AG04450 (cell line): ENCODE measurements around the gene TMBIM6. TPM values are rescaled to one million over a fixed set of nuclear protein-coding genes. Genes with fewer than 3 reads are reported as not detected.
"Not testable (repeated sequence)": the region's sequence is repeated elsewhere in the genome, so short reads cannot be mapped to it uniquely, and the experiment has no call there.

ENCODE experiments used
- CTCF ChIA-PET: fragments of 300-600, 350-600 bp; formaldehyde crosslinking; extraction: SDS; loops from one replicate; lab custom pipeline; 2022; ENCODE audit warnings: antibody characterized with exemption, inconsistent platforms; lab: Charles Lee
- POLR2A ChIA-PET: fragments of 350-600 bp; formaldehyde crosslinking; extraction: SDS; loops from one replicate; lab custom pipeline; 2021; ENCODE audit warnings: antibody characterized with exemption, inconsistent platforms; lab: Yijun Ruan, JAX
- DNase-seq: peaks from one replicate; pipeline ENCODE4 v3.0.0-alpha.2; 2011; ENCODE audit warnings: low read depth, low spot score
- H3K27ac ChIP-seq: one replicate; pipeline ENCODE4 v1.5.1; 2012; ENCODE audit warnings: low read depth, low read length, control low read depth
- H3K27me3 ChIP-seq: one replicate; pipeline ENCODE4 v1.6.0; 2012; ENCODE audit warnings: low read length; ENCODE audit not compliant: control insufficient read depth, insufficient read depth
- H3K4me3 ChIP-seq: 2 replicates; pipeline ENCODE4 v1.5.1; 2011; ENCODE audit warnings: mild to moderate bottlenecking, low read depth, low read length, control low read depth
- H3K9me3 ChIP-seq: 2 replicates; pipeline ENCODE4 v1.5.1; 2012; ENCODE audit warnings: low read length; ENCODE audit not compliant: control insufficient read depth, insufficient read depth
- polyA plus RNA-seq: library from polyadenylated mRNA; depleted of rRNA; stranded (reverse); fragments of >200 nt; gene quantifications from 2 replicates; pipeline ENCODE4 v1.2.3, GENCODE V29; 2011
- TF ChIP-seq, protein P1 (sequence below): IDR thresholded peaks from 2 replicates; pipeline ENCODE4 v1.5.1; 2011; ENCODE audit warnings: low read depth, low read length, control low read depth, inconsistent platforms

TMBIM6 gene
- polyA plus RNA-seq, 1 experiment: 906 TPM

DNA sequence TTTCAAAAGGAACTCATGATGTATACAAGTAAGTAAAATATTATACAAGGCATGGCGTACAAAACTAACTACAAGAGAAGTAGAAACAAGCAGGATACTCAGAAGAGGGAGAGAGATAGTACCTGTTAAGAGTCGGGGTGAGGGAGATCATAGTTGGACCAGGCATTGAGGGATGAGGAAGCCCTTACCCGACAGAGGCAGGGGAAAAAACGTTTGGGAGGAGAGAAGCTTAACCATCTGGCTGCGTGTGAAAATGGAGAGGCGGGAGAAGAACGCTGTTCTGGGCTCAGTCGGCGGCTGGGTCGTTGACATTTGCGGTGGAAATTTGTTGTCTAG is 33.6 kb upstream of the TMBIM6 start:
- CTCF ChIA-PET: interaction anchor here (0.6 to 9.0 kb wide), 21 partner anchors 8 to 350 kb away, joined by 3 to 76 read pairs (median 5); no protein-coding TSS in a partner anchor
- H3K27me3 ChIP-seq: peaks cover 7% of the 10 kb centered on the region
- H3K9me3 ChIP-seq: no peaks in the 10 kb centered on the region; the same call in 1 of the 2 replicates
- DNase-seq: no peak
- no peak overlapping the region for H3K4me3 ChIP-seq
- POLR2A ChIA-PET: no interaction called here
- no peak overlapping the region for H3K27ac ChIP-seq
- TF ChIP-seq, protein P1, sequence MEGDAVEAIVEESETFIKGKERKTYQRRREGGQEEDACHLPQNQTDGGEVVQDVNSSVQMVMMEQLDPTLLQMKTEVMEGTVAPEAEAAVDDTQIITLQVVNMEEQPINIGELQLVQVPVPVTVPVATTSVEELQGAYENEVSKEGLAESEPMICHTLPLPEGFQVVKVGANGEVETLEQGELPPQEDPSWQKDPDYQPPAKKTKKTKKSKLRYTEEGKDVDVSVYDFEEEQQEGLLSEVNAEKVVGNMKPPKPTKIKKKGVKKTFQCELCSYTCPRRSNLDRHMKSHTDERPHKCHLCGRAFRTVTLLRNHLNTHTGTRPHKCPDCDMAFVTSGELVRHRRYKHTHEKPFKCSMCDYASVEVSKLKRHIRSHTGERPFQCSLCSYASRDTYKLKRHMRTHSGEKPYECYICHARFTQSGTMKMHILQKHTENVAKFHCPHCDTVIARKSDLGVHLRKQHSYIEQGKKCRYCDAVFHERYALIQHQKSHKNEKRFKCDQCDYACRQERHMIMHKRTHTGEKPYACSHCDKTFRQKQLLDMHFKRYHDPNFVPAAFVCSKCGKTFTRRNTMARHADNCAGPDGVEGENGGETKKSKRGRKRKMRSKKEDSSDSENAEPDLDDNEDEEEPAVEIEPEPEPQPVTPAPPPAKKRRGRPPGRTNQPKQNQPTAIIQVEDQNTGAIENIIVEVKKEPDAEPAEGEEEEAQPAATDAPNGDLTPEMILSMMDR: no peak

DNA sequence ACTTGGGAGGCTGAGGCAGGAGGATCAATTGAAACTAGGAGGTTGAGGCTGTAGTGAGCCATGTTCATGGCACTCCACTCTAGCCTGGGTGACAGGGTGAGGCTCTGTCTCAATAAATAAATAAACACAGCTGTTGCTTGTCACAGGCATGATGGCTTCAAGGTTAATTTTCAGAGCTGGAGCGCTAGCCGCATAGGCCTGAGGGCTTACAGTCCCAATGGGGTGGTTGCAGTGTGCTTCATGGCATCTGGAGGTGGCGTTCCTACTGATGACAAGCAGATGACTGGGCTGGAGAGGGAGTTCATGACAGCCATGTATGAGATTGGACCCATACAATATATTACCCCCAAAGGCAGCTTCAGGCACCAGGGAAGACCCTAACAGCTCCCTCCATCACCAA is 32.5 kb upstream of the TMBIM6 start:
- Histone ChIP-seq H3K27ac (no peak overlapping the region), H3K27me3 (peaks cover 9% of the 10 kb centered on the region), H3K9me3 (no peaks in the 10 kb centered on the region; the same call in 1 of the 2 replicates), H3K4me3 (no peak overlapping the region)
- TF ChIP-seq, protein P1: no peak
- DNase-seq: no peak
- ChIA-PET POLR2A (no interaction called here), CTCF (interaction anchor here (0.8 to 9.0 kb wide), 13 partner anchors 12 to 351 kb away, joined by 3 to 76 read pairs (median 6); partner anchors contain the start of gene TMBIM6)

DNA sequence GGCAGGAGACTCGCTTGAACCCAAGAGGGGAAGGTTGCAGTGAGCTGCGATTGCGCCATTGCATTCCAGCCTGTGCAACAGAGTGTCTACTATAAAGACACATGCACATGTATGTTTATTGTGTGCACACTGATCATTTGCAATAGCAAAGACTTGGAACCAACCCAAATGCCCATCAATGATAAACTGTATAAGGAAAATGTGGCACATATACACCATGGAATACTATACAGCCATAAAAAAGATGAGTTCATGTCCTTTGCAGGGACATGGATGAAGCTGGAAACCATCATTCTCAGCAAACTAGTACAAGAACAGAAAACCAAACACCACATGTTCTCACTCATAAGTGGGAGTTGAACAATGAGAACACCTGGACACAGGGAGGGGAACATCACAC is 27.4 kb upstream of the TMBIM6 start:
- not testable (repeated sequence) for H3K9me3 ChIP-seq, DNase-seq, H3K4me3 ChIP-seq, H3K27ac ChIP-seq
- ChIA-PET POLR2A (interaction anchor here (1.6 kb wide), 1 partner anchor 27 kb away, joined by 5 read pairs; the partner anchor contains the start of gene TMBIM6), CTCF (interaction anchor here (1.7 to 2.8 kb wide), 2 partner anchors 27 to 77 kb away, joined by 5 to 11 read pairs; partner anchors contain the start of gene TMBIM6)
- H3K27me3 ChIP-seq: peaks cover 11% of the 10 kb centered on the region

DNA sequence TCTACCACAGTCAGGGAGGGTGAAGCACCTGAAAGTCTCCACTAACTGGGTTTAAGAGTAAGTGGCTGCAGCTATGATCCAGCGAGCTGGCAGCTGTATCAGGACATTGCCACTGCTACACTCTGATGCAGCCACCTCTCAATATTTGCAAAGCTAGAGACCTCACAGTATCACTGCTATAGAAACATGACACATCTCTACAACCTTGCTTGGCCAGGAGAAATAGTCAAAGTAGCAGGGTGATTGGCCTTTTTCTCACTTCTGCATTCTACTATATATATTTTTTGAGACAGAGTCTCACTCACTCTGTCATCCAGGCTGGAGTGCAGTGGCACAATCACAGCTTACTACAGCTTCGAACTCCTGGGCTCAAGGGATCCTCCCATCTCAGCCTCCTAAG is 24.8 kb upstream of the TMBIM6 start:
- Histone ChIP-seq H3K4me3 (no peak overlapping the region), H3K27me3 (peaks cover 11% of the 10 kb centered on the region), H3K9me3 (no peaks in the 10 kb centered on the region), H3K27ac (no peak overlapping the region)
- TF ChIP-seq, protein P1: no peak
- POLR2A ChIA-PET: interaction anchor here (1.4 kb wide), 1 partner anchor 25 kb away, joined by 6 read pairs; the partner anchor contains the start of gene TMBIM6
- CTCF ChIA-PET: interaction anchor here (1.0 to 1.1 kb wide), 2 partner anchors 8 to 79 kb away, joined by 5 to 6 read pairs; no protein-coding TSS in a partner anchor
- no peak for DNase-seq

DNA sequence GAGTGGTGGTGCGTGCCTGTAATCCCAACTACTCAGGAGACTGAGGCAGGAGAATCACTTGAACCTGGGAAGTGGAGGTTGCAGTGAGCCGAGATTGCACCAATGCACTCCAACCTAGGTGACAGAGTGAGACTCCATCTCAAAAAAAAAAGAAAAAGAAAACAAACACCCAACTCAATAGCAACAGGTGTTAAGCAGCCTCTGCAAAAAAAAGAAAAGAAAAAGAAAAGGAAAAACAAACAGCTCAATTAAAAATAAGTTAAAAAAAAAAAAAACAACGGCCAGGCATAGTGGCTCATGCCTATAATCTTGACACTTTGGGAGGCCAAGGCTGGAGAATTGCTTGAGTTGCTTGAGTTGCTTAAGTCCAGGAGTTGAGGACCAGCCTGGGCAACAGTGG is 23.6 kb upstream of the TMBIM6 start:
- ChIA-PET POLR2A (interaction anchor here (0.7 to 1.4 kb wide), 2 partner anchors 23 to 208 kb away, joined by 6 to 7 read pairs; partner anchors contain the start of gene TMBIM6), CTCF (interaction anchor here (1.0 to 1.9 kb wide), 3 partner anchors 10 to 81 kb away, joined by 3 to 9 read pairs (median 4); no protein-coding TSS in a partner anchor)
- H3K27ac ChIP-seq: not testable (repeated sequence)

DNA sequence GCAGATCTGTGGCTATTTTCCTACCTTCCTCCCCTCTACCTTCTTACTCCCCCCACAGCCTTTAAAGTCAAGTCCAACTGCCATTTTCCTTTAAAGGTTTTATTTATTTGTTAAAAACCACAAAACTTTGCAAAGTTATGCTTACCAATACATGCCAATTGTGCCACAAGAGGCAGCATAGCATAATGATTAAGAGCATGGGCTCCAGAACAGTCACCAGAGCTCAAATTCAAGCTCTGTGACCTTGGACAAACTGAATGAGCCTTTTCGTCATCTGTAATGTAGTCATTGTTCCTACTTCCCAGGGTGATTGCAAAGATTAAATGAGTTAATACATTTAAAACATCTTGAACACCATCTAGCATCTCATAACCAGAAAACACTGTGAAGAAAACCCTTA is 21.1 kb upstream of the TMBIM6 start:
- Histone ChIP-seq H3K27me3 (peaks cover 5% of the 10 kb centered on the region), H3K27ac (no peak overlapping the region), H3K9me3 (no peaks in the 10 kb centered on the region), H3K4me3 (no peak overlapping the region)
- ChIA-PET CTCF (interaction anchor here (0.6 to 1.2 kb wide), 2 partner anchors 21 to 75 kb away, joined by 3 read pairs; partner anchors contain the start of gene TMBIM6), POLR2A (no interaction called here)
- TF ChIP-seq, protein P1: 0 out of 2 replicates have a peak, but pooled peaks have one; percentile 2
- no peak for DNase-seq

More for the DNA sequence above, 23.6 kb upstream of the TMBIM6 start:
- H3K9me3 ChIP-seq, H3K27me3 ChIP-seq, DNase-seq, H3K4me3 ChIP-seq: not testable (repeated sequence)

DNA sequence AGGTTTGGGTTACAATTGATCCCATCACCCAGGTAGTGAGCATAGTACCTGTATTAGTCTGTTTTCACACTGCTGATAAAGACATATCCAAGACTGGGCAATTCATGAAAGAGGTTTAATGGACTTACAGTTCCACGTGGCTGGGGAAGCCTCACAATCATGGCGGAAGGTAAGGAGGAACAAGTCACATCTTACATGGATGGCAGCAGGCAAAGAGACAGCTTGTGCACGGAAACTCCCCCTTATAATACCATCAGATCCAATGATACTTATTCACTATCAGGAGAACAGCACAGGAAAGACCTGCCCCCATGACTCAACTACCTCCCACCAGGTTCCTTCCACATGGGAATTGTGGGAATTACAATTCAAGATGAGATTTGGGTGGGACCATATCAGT is 20.0 kb upstream of the TMBIM6 start:
- H3K27me3 ChIP-seq, H3K27ac ChIP-seq, POLR2A ChIA-PET, H3K9me3 ChIP-seq, H3K4me3 ChIP-seq, DNase-seq: not testable (repeated sequence)
- CTCF ChIA-PET: interaction anchor here (1.2 kb wide), 1 partner anchor 20 kb away, joined by 3 read pairs; the partner anchor contains the start of gene TMBIM6
